GM12874 (cell line): ENCODE results near the gene IL1RAPL1.

Experiments
- TF ChIP-seq, protein P1 (sequence below): IDR thresholded peaks from 2 replicates; pipeline ENCODE4 v1.5.1; 2011; ENCODE audit warnings: low read depth, mild to moderate bottlenecking, control low read depth, low read length, moderate library complexity; ENCODE audit not compliant: insufficient read depth

IL1RAPL1 gene

DNA sequence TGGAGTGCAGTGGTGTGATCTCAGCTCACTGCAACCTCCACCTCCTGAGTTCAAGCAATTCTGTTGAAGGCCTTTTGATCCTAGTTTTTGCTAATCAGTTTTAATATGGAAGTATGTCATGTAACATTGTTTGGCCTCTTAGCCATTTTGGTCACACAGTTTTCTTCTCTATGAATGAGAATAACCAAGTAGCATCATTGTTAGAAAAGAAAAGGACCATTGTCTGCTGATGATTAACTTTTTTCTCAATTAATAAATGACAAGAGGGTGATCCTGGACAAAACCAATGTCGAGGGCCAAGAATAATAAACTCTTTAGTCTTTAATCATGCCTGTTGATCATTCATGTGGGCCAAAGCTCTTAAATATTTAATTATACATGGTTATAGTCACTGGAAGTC, 1338.8 kb downstream of the IL1RAPL1 start:
- TF ChIP-seq, protein P1, sequence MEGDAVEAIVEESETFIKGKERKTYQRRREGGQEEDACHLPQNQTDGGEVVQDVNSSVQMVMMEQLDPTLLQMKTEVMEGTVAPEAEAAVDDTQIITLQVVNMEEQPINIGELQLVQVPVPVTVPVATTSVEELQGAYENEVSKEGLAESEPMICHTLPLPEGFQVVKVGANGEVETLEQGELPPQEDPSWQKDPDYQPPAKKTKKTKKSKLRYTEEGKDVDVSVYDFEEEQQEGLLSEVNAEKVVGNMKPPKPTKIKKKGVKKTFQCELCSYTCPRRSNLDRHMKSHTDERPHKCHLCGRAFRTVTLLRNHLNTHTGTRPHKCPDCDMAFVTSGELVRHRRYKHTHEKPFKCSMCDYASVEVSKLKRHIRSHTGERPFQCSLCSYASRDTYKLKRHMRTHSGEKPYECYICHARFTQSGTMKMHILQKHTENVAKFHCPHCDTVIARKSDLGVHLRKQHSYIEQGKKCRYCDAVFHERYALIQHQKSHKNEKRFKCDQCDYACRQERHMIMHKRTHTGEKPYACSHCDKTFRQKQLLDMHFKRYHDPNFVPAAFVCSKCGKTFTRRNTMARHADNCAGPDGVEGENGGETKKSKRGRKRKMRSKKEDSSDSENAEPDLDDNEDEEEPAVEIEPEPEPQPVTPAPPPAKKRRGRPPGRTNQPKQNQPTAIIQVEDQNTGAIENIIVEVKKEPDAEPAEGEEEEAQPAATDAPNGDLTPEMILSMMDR, result no peak

DNA sequence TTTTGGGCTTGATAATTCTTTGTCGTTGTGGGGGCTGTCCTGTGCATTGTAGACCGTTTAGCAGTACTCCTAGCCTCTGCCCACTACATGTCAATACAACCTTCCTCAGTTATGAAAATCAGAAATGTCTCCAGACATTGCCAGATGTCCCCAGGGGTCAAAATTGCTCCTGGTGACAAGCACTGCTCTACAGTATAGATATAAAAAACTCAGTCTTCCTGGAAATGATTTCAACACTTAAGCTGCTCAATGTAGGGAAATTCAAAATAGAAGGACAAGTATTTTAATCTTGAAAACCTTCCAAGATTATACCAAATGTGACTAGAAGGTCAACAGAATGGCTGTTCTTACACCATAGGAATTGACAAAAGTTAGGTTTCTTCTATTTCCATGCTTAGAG, 1339.4 kb downstream of the IL1RAPL1 start:
- TF ChIP-seq, protein P1, result no peak

DNA sequence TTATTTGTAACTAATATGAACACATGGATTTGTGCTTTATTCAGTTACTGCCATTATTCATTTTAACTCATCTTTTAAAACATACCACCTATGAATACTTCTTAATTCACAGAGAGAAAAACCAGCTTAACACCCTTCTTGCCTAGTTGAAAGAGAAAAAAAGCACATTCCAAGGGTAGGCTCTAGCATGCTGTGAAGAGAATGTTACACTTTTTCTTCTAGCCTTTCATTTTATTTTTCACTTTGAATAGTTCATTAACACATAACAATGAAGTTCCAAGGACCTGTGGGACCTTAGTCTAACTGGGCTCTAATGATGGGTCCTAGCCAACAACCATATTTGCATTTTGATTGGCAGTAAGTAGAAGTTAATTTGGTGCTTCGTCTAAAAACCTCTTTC, 1348.2 kb downstream of the IL1RAPL1 start:
- TF ChIP-seq, protein P1, result no peak

DNA sequence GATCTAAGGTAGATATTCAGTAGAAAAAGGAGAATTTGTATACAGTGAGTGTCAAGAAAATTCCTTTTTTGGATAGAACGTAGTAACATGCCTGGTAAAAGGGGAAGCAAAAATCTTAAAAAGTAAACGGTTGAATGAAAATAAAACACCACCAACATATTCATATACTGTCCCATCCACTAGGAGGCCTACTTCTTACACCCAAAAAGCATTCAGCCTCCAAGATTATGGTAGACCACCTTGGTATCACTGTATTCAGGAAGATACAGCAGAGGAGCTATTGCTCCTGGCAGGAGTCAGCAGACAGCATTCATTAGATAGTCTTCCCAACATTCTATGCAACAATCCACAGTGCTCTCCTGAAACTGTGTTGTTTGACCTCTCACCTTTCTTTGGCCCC, 1353.5 kb downstream of the IL1RAPL1 start:
- TF ChIP-seq, protein P1, result no peak

DNA sequence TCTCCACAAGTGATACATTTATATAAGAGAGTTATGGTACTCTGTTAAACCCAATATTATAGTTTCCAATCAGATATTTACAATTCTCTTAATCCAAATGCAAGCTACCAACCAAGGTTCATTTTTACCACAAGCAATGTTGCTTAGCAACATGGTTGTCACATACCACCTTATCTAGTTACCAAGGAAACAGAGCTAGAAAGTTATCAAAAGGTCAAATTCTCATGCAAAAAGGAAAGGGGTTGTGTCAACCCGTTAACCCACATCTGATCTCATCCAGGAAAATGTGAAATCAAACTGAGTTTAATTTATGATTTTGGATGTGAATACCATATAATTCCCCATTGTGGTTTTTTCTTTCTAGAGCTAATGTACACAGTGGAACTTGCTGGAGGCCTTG, 1354.0 kb downstream of the IL1RAPL1 start:
- TF ChIP-seq, protein P1, result no peak

DNA sequence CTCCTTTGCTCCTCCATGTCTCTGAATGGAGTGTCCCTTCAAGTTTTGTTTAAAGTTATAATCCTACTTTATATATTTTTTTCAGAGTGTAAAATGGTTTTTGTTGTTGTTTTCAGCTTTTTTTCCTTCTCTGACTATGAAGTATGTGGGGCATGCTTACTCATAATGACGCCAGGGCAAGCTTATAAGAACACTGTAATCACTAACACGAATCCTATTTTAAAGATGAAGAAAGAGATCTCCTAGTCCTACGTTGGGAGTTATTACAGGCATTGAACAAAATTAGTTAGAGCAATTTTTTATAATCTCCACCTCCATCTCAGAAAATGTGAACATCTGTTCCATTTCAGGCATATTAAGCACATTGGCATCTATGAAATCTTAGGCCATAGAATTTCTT, 1360.0 kb downstream of the IL1RAPL1 start:
- TF ChIP-seq, protein P1, result no peak

DNA sequence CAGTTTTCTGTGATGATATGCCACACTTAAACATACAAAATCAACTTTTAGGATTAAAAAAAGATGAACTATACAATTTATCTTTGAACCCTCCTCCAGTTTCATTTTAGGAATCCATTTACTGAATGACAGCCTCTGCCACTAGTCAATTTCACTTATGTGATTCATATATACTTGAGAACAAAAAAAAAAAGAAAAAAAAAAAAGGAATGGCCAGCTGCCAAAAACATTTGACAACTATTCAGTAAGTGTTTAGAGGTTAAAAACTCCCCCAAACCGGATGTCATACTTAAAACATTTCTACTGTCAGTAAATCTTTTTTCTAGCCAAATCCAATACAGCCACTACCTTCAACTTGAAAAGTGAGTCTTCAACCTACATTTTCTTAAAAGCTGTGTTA, 1361.4 kb downstream of the IL1RAPL1 start:
- TF ChIP-seq, protein P1, result no peak

DNA sequence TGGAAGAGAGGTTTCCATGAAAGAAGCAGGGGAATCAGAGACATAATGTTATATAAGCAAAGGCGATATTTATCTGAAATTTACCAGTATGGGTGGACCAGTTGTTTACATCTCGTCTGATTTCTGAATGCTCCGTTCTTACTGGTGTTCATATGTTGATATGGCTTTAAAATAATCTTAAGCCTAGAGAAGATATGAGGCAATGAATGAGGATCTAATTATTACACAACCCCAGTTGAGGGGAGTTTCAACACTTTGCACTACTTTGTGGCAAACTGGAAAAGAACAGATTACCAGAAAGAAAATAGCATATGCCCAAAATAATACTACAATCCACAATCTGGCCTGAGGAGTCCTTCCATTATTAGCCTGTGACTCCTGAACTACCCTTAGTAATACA, 1364.8 kb downstream of the IL1RAPL1 start:
- TF ChIP-seq, protein P1, result no peak
